Measurements from ENCODE around the gene DYRK1A. TPM values are rescaled to one million over a fixed set of nuclear protein-coding genes. Genes with fewer than 3 reads are reported as not detected.
"Not testable (repeated sequence)": the region's sequence is repeated elsewhere in the genome, so short reads cannot be mapped to it uniquely, and the experiment has no call there.

Gene DYRK1A
- total and polyA plus RNA-seq, 2 of the 13 experiments (the other 11 are each of a cell fraction or from before 2014, with no cell fraction given) = 24.6 to 34.2 TPM

DNA sequence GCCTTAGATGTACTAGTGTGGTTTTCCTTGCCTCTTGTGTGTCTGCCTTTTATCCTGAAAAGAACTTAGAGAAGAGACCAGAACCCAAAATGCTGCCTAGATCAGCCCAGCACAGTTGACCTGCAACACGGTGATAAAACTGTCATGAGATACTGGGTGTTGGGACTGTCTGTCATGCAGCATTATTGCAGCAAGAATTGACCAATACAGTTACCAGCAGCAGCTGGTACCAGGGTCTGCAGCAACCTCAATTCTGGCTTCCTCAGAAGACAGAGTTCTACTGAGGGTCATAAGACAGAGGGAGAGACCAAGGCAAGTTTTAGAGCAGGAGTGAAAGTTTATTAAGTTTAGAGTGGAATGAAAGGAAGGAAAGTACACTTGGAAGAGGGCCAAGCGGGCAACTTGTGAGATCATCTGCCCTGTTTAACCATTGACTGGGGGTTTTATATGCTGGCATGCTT is 182.0 kb downstream of the DYRK1A start (continued):
- TF ChIP-seq CHD4 (IDR thresholded peaks at IDR 0.05; ENCODE audit: borderline replicate concordance, low read length) (no peak), ZNF274 (CRISPR knock-in tag; IDR thresholded peaks at IDR 0.05) (no peak)
- TF ChIP-seq, protein P1, sequence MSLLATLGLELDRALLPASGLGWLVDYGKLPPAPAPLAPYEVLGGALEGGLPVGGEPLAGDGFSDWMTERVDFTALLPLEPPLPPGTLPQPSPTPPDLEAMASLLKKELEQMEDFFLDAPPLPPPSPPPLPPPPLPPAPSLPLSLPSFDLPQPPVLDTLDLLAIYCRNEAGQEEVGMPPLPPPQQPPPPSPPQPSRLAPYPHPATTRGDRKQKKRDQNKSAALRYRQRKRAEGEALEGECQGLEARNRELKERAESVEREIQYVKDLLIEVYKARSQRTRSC (CRISPR knock-in tag; IDR thresholded peaks at IDR 0.05; ENCODE audit: low read depth) = no peak

GRCh38 chr21:37549730-37550129 is 183.2 kb downstream of the DYRK1A start:
- H3K4me2 ChIP-seq (ENCODE audit: low read depth, low read length); DNase-seq (ENCODE audit: low spot score); H3K79me2 ChIP-seq (ENCODE audit: insufficient read depth, low read length); H3K27ac ChIP-seq (ENCODE audit: extremely low read length, insufficient read depth, low read length); H2AFZ ChIP-seq (ENCODE audit: low read length); H3K4me3 ChIP-seq (replicated peaks in 1 of 3; ENCODE audit: insufficient read depth in 1 of 3, low read depth in 2 of 3, low read length in 3 of 3); BruUV-seq (replicated peaks); H3K36me3 ChIP-seq (replicated peaks in 1 of 2; ENCODE audit: control insufficient read depth in 1 of 2, insufficient read depth in 2 of 2, low read length in 2 of 2); in situ Hi-C loops (cut with HindIII; ENCODE audit: extremely low pct_ligation_motif_present, low pct_unique_long_range_greater_than_20kb); CTCF ChIA-PET (ENCODE audit: low intra/inter-chr PET ratio, low total read pairs); H3K27me3 ChIP-seq (ENCODE audit: control insufficient read depth in 1 of 2, insufficient read depth in 2 of 2, low read length in 2 of 2); intact Hi-C loops (cut with micrococcal nuclease; ENCODE audit: unreplicated experiment); H3K9ac ChIP-seq (ENCODE audit: insufficient read depth, low read depth, low read length); H3K9me3 ChIP-seq (ENCODE audit: low read length); FAIRE-seq; ATAC-seq; H4K20me1 ChIP-seq (ENCODE audit: insufficient read depth, low read length): not testable (repeated sequence)
- H3K4me1 ChIP-seq (ENCODE audit: insufficient read depth, low read length) = peaks cover 23% of the 10 kb centered on the region
- WGBS (ENCODE audit: low lambda C conversion rate) = 72% methylated on average over 4 of the region's 4 CpGs
- POLR2A ChIA-PET = interaction anchor here (1.1 kb wide), 1 partner anchor 15 kb away, joined by 4 read pairs; no protein-coding TSS in a partner anchor

- Histone ChIP-seq H3K9ac (ENCODE audit: insufficient read depth, low read depth, low read length) (no peak overlapping the region), H3K4me1 (ENCODE audit: insufficient read depth, low read length) (peaks cover 25% of the 10 kb centered on the region), H3K36me3 (replicated peaks in 1 of 2; ENCODE audit: control insufficient read depth in 1 of 2, insufficient read depth in 2 of 2, low read length in 2 of 2) (no peaks in the 10 kb centered on the region), H3K27ac (ENCODE audit: extremely low read length, insufficient read depth, low read length) (no peak overlapping the region), H3K9me3 (ENCODE audit: low read length) (no peaks in the 10 kb centered on the region), H3K79me2 (ENCODE audit: insufficient read depth, low read length) (no peaks in the 10 kb centered on the region), H3K4me2 (ENCODE audit: low read depth, low read length) (no peak overlapping the region), H4K20me1 (ENCODE audit: insufficient read depth, low read length) (no peaks in the 10 kb centered on the region), H2AFZ (ENCODE audit: low read length) (no peak overlapping the region), H3K27me3 (ENCODE audit: control insufficient read depth in 1 of 2, insufficient read depth in 2 of 2, low read length in 2 of 2) (no peaks in the 10 kb centered on the region; a peak in 2 of 5 replicates), H3K4me3 (replicated peaks in 1 of 3; ENCODE audit: insufficient read depth in 1 of 3, low read depth in 2 of 3, low read length in 3 of 3) (no peak overlapping the region)
- intact Hi-C loops (cut with micrococcal nuclease; ENCODE audit: unreplicated experiment) = no loop called here
- DNase-seq (ENCODE audit: low spot score) (no peak), FAIRE-seq (no peak), ATAC-seq (no peak)
- in situ Hi-C loops (cut with HindIII; ENCODE audit: extremely low pct_ligation_motif_present, low pct_unique_long_range_greater_than_20kb) = no loop called here
- 79% methylated on average over 9 of the region's 9 CpGs for WGBS (ENCODE audit: low lambda C conversion rate)
- BruUV-seq (replicated peaks) = no TSS peak
- TF ChIP-seq DR1 (CRISPR knock-in tag; IDR thresholded peaks at IDR 0.05) (no peak), NFATC3 (CRISPR knock-in tag; IDR thresholded peaks at IDR 0.05) (no peak), MIXL1 (CRISPR knock-in tag; IDR thresholded peaks at IDR 0.05) (no peak), PAF1 (CRISPR knock-in tag; IDR thresholded peaks at IDR 0.05) (no peak), ZNF678 (CRISPR knock-in tag; IDR thresholded peaks at IDR 0.05) (no peak), CBFB (CRISPR knock-in tag; IDR thresholded peaks at IDR 0.05) (no peak), ZBTB1 (CRISPR knock-in tag; IDR thresholded peaks at IDR 0.05; ENCODE audit: borderline replicate concordance) (no peak), MTA1 (CRISPR knock-in tag; IDR thresholded peaks at IDR 0.05; ENCODE audit: borderline replicate concordance) (no peak)
- ChIA-PET CTCF (ENCODE audit: low intra/inter-chr PET ratio, low total read pairs) (no interaction called here), POLR2A (interaction anchor here (2.2 kb wide), 1 partner anchor 15 kb away, joined by 9 read pairs; no protein-coding TSS in a partner anchor)
These were observed 183.6 kb downstream of the DYRK1A start for GRCh38 chr21:37550157-37550556.
